ENCODE data around the gene CERCAM. TPM values are rescaled to one million over a fixed set of nuclear protein-coding genes. Genes with fewer than 3 reads are reported as not detected.

The CERCAM gene
- total and polyA plus RNA-seq, 2 of the 13 experiments (the other 11 are each of a cell fraction or from before 2014, with no cell fraction given) = 9.0 to 17.1 TPM

GRCh38 chr9:128420651-128421481 is at the start of gene CERCAM (continued):
- TF ChIP-seq, protein P1, sequence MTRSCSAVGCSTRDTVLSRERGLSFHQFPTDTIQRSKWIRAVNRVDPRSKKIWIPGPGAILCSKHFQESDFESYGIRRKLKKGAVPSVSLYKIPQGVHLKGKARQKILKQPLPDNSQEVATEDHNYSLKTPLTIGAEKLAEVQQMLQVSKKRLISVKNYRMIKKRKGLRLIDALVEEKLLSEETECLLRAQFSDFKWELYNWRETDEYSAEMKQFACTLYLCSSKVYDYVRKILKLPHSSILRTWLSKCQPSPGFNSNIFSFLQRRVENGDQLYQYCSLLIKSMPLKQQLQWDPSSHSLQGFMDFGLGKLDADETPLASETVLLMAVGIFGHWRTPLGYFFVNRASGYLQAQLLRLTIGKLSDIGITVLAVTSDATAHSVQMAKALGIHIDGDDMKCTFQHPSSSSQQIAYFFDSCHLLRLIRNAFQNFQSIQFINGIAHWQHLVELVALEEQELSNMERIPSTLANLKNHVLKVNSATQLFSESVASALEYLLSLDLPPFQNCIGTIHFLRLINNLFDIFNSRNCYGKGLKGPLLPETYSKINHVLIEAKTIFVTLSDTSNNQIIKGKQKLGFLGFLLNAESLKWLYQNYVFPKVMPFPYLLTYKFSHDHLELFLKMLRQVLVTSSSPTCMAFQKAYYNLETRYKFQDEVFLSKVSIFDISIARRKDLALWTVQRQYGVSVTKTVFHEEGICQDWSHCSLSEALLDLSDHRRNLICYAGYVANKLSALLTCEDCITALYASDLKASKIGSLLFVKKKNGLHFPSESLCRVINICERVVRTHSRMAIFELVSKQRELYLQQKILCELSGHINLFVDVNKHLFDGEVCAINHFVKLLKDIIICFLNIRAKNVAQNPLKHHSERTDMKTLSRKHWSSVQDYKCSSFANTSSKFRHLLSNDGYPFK (CRISPR knock-in tag; IDR thresholded peaks at IDR 0.05; ENCODE audit: borderline replicate concordance) = no peak
- TF ChIP-seq RFXANK (CRISPR knock-in tag; IDR thresholded peaks at IDR 0.05) = no peak
- TF ChIP-seq, protein P2, sequence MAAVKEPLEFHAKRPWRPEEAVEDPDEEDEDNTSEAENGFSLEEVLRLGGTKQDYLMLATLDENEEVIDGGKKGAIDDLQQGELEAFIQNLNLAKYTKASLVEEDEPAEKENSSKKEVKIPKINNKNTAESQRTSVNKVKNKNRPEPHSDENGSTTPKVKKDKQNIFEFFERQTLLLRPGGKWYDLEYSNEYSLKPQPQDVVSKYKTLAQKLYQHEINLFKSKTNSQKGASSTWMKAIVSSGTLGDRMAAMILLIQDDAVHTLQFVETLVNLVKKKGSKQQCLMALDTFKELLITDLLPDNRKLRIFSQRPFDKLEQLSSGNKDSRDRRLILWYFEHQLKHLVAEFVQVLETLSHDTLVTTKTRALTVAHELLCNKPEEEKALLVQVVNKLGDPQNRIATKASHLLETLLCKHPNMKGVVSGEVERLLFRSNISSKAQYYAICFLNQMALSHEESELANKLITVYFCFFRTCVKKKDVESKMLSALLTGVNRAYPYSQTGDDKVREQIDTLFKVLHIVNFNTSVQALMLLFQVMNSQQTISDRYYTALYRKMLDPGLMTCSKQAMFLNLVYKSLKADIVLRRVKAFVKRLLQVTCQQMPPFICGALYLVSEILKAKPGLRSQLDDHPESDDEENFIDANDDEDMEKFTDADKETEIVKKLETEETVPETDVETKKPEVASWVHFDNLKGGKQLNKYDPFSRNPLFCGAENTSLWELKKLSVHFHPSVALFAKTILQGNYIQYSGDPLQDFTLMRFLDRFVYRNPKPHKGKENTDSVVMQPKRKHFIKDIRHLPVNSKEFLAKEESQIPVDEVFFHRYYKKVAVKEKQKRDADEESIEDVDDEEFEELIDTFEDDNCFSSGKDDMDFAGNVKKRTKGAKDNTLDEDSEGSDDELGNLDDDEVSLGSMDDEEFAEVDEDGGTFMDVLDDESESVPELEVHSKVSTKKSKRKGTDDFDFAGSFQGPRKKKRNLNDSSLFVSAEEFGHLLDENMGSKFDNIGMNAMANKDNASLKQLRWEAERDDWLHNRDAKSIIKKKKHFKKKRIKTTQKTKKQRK (IDR thresholded peaks at IDR 0.05; ENCODE audit: low read length) = no peak
- no peak for TF ChIP-seq ZNF121 (CRISPR knock-in tag; IDR thresholded peaks at IDR 0.05)
- TF ChIP-seq ZBTB3 (CRISPR knock-in tag; IDR thresholded peaks at IDR 0.05; ENCODE audit: borderline replicate concordance, low read depth) = no peak
- TF ChIP-seq MEF2D (CRISPR knock-in tag; IDR thresholded peaks at IDR 0.05) = peak; percentile 53; the same call in 1 of the 2 replicates
- TF ChIP-seq, protein P3, sequence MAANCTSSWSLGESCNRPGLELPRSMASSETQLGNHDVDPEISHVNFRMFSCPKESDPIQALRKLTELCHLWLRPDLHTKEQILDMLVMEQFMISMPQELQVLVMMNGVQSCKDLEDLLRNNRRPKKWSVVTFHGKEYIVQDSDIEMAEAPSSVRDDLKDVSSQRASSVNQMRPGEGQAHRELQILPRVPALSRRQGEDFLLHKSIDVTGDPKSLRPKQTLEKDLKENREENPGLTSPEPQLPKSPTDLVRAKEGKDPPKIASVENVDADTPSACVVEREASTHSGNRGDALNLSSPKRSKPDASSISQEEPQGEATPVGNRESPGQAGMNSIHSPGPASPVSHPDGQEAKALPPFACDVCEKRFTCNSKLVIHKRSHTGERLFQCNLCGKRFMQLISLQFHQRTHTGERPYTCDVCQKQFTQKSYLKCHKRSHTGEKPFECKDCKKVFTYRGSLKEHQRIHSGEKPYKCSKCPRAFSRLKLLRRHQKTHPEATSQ (CRISPR knock-in tag; IDR thresholded peaks at IDR 0.05; ENCODE audit: borderline replicate concordance) = no peak
- no peak for TF ChIP-seq BATF2 (CRISPR knock-in tag; IDR thresholded peaks at IDR 0.05)
- TF ChIP-seq, protein P4, sequence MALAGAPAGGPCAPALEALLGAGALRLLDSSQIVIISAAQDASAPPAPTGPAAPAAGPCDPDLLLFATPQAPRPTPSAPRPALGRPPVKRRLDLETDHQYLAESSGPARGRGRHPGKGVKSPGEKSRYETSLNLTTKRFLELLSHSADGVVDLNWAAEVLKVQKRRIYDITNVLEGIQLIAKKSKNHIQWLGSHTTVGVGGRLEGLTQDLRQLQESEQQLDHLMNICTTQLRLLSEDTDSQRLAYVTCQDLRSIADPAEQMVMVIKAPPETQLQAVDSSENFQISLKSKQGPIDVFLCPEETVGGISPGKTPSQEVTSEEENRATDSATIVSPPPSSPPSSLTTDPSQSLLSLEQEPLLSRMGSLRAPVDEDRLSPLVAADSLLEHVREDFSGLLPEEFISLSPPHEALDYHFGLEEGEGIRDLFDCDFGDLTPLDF (CRISPR knock-in tag; IDR thresholded peaks at IDR 0.05) = no peak
- TF ChIP-seq ZNF446 (CRISPR knock-in tag; IDR thresholded peaks at IDR 0.05) = no peak
- no peak for TF ChIP-seq SUZ12 (IDR thresholded peaks at IDR 0.05; ENCODE audit: low read depth, low read length)
- TF ChIP-seq ZNF720 (CRISPR knock-in tag; IDR thresholded peaks at IDR 0.05) = no peak
- TF ChIP-seq ZFP41 (CRISPR knock-in tag; IDR thresholded peaks at IDR 0.05; ENCODE audit: borderline replicate concordance) = no peak
- TF ChIP-seq TAF15 (IDR thresholded peaks at IDR 0.05; ENCODE audit: low read depth, low read length, poor library complexity, severe bottlenecking) = no peak
- TF ChIP-seq CREM (IDR thresholded peaks at IDR 0.05) = no peak
- no peak for TF ChIP-seq CREM (CRISPR knock-in tag; IDR thresholded peaks at IDR 0.05)
- no peak for TF ChIP-seq PHB2 (IDR thresholded peaks at IDR 0.05; ENCODE audit: partially characterized antibody)
- no peak for TF ChIP-seq E2F2 (CRISPR knock-in tag; IDR thresholded peaks at IDR 0.05; ENCODE audit: borderline replicate concordance)

Measured in HepG2 (cell line).